ENCODE data around the gene UGT1A9. TPM values are rescaled to one million over a fixed set of nuclear protein-coding genes. Genes with fewer than 3 reads are reported as not detected.

UGT1A9 gene
- total and polyA plus RNA-seq, 4 donors, result not detected

GRCh38 chr2:233803994-233804393 is 132.3 kb downstream of the UGT1A9 start:
- no peak overlapping the region for H3K9ac ChIP-seq (ENCODE audit: insufficient read depth in 1 of 2, low read length in 2 of 2)
- no peak overlapping the region for H3K4me3 ChIP-seq
- H3K27me3 ChIP-seq (ENCODE audit: control insufficient read depth in 3 of 3, insufficient read depth in 3 of 3, low read length in 2 of 3), result no peaks in the 10 kb centered on the region
- WGBS, 2 donors, result 56 to 76% methylated on average over 8 of the region's 8 CpGs
- H3K9me3 ChIP-seq (ENCODE audit: control insufficient read depth in 4 of 4, insufficient read depth in 3 of 4, low read length in 3 of 4), result no peaks in the 10 kb centered on the region
- no peaks in the 10 kb centered on the region for H3K4me1 ChIP-seq (ENCODE audit: control insufficient read depth in 5 of 5, insufficient read depth in 5 of 5, low read length in 5 of 5)
- no peak overlapping the region for H3K27ac ChIP-seq (ENCODE audit: low read depth in 1 of 2, low read length in 1 of 2)
- no peak for ATAC-seq (ENCODE audit: insufficient read depth, low FRiP score)
- TF ChIP-seq CTCF (IDR thresholded peaks at IDR 0.05; ENCODE audit: control extremely low read depth, extremely low read depth), result no peak
- DNase-seq, result no peak
- no peaks in the 10 kb centered on the region for H3K36me3 ChIP-seq (ENCODE audit: control insufficient read depth in 4 of 4, insufficient read depth in 4 of 4, low read length in 4 of 4)

- Histone ChIP-seq H3K4me1 (ENCODE audit: control insufficient read depth in 5 of 5, insufficient read depth in 5 of 5, low read length in 5 of 5) (no peaks in the 10 kb centered on the region), H3K27me3 (ENCODE audit: control insufficient read depth in 3 of 3, insufficient read depth in 3 of 3, low read length in 2 of 3) (no peaks in the 10 kb centered on the region), H3K4me3 (no peak overlapping the region), H3K9me3 (ENCODE audit: control insufficient read depth in 4 of 4, insufficient read depth in 3 of 4, low read length in 3 of 4) (peaks cover 0 to 2% (median 0%) of the 10 kb centered on the region in 4 donors), H3K27ac (ENCODE audit: low read depth in 1 of 2, low read length in 1 of 2) (no peak overlapping the region), H3K36me3 (ENCODE audit: control insufficient read depth in 4 of 4, insufficient read depth in 4 of 4, low read length in 4 of 4) (no peaks in the 10 kb centered on the region), H3K9ac (ENCODE audit: insufficient read depth in 1 of 2, low read length in 2 of 2) (no peak overlapping the region)
- DNase-seq, result no peak
- no peak for TF ChIP-seq CTCF (IDR thresholded peaks at IDR 0.05; ENCODE audit: control extremely low read depth, extremely low read depth)
- no peak for ATAC-seq (ENCODE audit: insufficient read depth, low FRiP score)
- 73 to 77% methylated on average over 12 of the region's 12 CpGs for WGBS, 2 donors
Measured at GRCh38 chr2:233807215-233807865, 135.6 kb downstream of the UGT1A9 start.

GRCh38 chr2:233807966-233808935 is 136.6 kb downstream of the UGT1A9 start:
- Histone ChIP-seq H3K9ac (ENCODE audit: insufficient read depth in 1 of 2, low read length in 2 of 2) (no peak overlapping the region), H3K4me1 (ENCODE audit: control insufficient read depth in 5 of 5, insufficient read depth in 5 of 5, low read length in 5 of 5) (no peaks in the 10 kb centered on the region), H3K27ac (ENCODE audit: low read depth in 1 of 2, low read length in 1 of 2) (no peak overlapping the region), H3K36me3 (ENCODE audit: control insufficient read depth in 4 of 4, insufficient read depth in 4 of 4, low read length in 4 of 4) (no peaks in the 10 kb centered on the region), H3K9me3 (ENCODE audit: control insufficient read depth in 4 of 4, insufficient read depth in 3 of 4, low read length in 3 of 4) (peaks cover 0 to 2% (median 0%) of the 10 kb centered on the region in 4 donors), H3K4me3 (no peak overlapping the region), H3K27me3 (ENCODE audit: control insufficient read depth in 3 of 3, insufficient read depth in 3 of 3, low read length in 2 of 3) (no peaks in the 10 kb centered on the region)
- DNase-seq, result no peak
- ATAC-seq (ENCODE audit: insufficient read depth, low FRiP score), result no peak
- WGBS, 2 donors, result 80 to 84% methylated on average over 10 of the region's 10 CpGs
- TF ChIP-seq CTCF (IDR thresholded peaks at IDR 0.05; ENCODE audit: control extremely low read depth, extremely low read depth), result no peak
